Ishikawa (cell line): ENCODE measurements around the gene EPN2.

Experiments used
- CEBPB ChIP-seq: IDR thresholded peaks from 2 replicates; pipeline ENCODE4 v1.6.1; 2012
- CREB1 ChIP-seq: IDR thresholded peaks from 2 replicates; pipeline ENCODE4 v1.6.1; 2012; ENCODE audit warnings: low read depth
- EGR1 ChIP-seq: IDR thresholded peaks from 2 replicates; pipeline ENCODE4 v1.6.1; 2012
- EP300 ChIP-seq: IDR thresholded peaks from 2 replicates; pipeline ENCODE4 v1.6.1; 2012; ENCODE audit warnings: borderline replicate concordance
- FOXM1 ChIP-seq: IDR thresholded peaks from 2 replicates; pipeline ENCODE4 v1.6.1; 2012; ENCODE audit warnings: low read depth, borderline replicate concordance
- MAX ChIP-seq: IDR thresholded peaks from 2 replicates; pipeline ENCODE4 v1.6.1; 2012
- NFIC ChIP-seq: IDR thresholded peaks from 2 replicates; pipeline ENCODE4 v1.6.1; 2012
- RAD21 ChIP-seq: IDR thresholded peaks from 2 replicates; pipeline ENCODE4 v1.6.1; 2012; ENCODE audit warnings: low read depth
- TAF1 ChIP-seq: IDR thresholded peaks from 2 replicates; pipeline ENCODE4 v1.6.1; 2012; ENCODE audit warnings: low read depth, mild to moderate bottlenecking
- TCF12 ChIP-seq: IDR thresholded peaks from 2 replicates; pipeline ENCODE4 v1.6.1; 2012; ENCODE audit warnings: low read depth
- TEAD4 ChIP-seq: IDR thresholded peaks from 2 replicates; pipeline ENCODE4 v1.6.1; 2012
- YY1 ChIP-seq: IDR thresholded peaks from 2 replicates; pipeline ENCODE4 v1.6.1; 2012; ENCODE audit warnings: low read depth
- ZBTB7A ChIP-seq: IDR thresholded peaks from 2 replicates; pipeline ENCODE4 v1.6.1; 2012; ENCODE audit warnings: low read depth
- TF ChIP-seq, protein P1 (sequence below): IDR thresholded peaks from 2 replicates; pipeline ENCODE4 v1.6.1; 2012
- TF ChIP-seq, protein P2 (sequence below): IDR thresholded peaks from 2 replicates; pipeline ENCODE4 v1.6.1; 2012; ENCODE audit warnings: low read depth, mild to moderate bottlenecking

The EPN2 gene

GRCh38 chr17:19294443-19294842, 57.3 kb downstream of the EPN2 start:
- no peak for TF ChIP-seq EGR1
- TF ChIP-seq TCF12: no peak
- no peak for TF ChIP-seq MAX
- TF ChIP-seq RAD21: no peak
- no peak for TF ChIP-seq FOXM1
- TF ChIP-seq TAF1: no peak
- no peak for TF ChIP-seq NFIC
- no peak for TF ChIP-seq TEAD4
- TF ChIP-seq YY1: no peak
- no peak for TF ChIP-seq EP300
- no peak for TF ChIP-seq CREB1
- TF ChIP-seq, protein P1, sequence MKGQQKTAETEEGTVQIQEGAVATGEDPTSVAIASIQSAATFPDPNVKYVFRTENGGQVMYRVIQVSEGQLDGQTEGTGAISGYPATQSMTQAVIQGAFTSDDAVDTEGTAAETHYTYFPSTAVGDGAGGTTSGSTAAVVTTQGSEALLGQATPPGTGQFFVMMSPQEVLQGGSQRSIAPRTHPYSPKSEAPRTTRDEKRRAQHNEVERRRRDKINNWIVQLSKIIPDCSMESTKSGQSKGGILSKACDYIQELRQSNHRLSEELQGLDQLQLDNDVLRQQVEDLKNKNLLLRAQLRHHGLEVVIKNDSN: no peak
- no peak for TF ChIP-seq ZBTB7A
- TF ChIP-seq CEBPB: no peak
- TF ChIP-seq, protein P2, sequence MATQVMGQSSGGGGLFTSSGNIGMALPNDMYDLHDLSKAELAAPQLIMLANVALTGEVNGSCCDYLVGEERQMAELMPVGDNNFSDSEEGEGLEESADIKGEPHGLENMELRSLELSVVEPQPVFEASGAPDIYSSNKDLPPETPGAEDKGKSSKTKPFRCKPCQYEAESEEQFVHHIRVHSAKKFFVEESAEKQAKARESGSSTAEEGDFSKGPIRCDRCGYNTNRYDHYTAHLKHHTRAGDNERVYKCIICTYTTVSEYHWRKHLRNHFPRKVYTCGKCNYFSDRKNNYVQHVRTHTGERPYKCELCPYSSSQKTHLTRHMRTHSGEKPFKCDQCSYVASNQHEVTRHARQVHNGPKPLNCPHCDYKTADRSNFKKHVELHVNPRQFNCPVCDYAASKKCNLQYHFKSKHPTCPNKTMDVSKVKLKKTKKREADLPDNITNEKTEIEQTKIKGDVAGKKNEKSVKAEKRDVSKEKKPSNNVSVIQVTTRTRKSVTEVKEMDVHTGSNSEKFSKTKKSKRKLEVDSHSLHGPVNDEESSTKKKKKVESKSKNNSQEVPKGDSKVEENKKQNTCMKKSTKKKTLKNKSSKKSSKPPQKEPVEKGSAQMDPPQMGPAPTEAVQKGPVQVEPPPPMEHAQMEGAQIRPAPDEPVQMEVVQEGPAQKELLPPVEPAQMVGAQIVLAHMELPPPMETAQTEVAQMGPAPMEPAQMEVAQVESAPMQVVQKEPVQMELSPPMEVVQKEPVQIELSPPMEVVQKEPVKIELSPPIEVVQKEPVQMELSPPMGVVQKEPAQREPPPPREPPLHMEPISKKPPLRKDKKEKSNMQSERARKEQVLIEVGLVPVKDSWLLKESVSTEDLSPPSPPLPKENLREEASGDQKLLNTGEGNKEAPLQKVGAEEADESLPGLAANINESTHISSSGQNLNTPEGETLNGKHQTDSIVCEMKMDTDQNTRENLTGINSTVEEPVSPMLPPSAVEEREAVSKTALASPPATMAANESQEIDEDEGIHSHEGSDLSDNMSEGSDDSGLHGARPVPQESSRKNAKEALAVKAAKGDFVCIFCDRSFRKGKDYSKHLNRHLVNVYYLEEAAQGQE: no peak

DNA sequence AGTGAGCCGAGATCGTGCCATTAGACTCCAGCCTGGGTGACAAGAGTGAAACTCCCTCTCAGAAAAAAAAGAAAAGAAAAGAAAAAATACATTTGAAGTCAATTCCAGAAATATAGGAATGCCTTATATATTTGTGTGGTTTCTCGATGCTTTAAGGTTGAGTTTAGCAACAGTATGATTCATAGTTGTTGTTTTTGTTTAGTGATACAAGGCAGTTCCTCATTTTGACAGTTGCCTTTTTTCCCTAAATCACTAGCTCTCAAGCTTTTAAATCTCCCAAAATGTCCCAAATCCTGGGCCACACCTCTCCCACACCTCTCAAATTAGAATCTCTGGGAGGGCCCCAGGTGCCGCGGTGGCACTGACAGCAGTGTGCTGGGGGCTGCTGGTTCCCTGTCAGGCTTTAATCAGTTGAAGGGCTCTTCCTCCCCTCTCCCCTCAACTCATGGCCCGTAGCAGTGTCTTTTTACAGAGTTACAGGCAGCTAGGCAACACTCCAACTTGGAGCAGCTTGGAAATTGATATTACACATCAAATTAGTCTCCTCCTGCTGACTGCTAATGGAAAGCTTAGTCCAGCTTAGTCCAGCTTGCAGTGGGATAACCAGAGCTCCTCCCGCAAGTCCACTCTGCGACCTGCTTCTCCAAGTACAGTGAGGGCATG, 58.4 kb downstream of the EPN2 start:
- TF ChIP-seq TCF12 (no peak), EGR1 (no peak), MAX (no peak)

DNA sequence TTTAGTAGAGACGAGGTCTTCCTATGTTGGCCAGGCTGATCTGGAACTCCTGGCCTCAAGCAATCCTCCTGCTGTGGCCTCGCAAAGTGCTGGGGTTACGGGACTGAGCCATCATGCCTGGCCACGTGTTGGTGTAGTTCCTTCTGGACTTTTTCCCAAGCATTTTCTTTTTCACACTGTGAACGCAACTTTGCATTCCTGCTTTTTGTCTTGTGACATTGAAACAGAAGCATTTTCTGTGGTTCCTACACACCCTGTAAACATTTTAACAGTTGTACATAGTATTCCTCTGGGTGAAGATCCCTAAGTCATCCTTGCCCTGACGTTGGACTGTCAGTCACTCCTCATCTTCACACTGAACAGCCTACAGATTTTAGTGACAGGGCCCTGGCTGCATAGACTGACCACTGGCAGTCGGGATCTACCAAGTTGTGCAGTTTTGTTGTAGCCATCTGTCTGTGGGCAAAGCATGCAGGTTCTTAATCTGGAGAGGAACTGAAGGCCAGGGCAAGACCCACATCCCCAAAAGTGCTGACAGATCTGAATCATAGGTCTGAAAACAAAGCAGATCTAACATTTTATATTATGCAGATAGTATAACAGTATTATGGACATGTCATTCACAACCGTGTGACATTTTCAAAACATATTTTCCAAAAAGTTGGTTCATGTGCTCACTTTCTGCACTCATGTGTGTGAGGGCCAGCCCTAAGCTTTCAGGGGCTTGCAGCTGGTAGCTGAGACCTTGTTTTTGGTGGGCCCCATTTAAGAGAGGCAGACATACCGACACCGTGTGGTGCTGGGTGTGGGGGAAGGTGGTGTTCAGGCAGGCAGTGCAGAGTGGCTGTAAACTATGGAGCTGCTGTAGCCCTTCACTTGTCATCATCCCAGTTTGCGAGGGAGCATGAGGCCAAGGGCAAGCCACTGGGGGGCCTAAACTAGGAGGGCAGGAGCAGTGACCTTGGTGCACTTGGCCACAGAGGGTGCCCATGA, 59.9 kb downstream of the EPN2 start:
- TF ChIP-seq MAX: no peak
- TF ChIP-seq, protein P1: no peak
- TF ChIP-seq EP300: no peak
- TF ChIP-seq CEBPB: no peak
- no peak for TF ChIP-seq NFIC
- TF ChIP-seq RAD21: no peak
- TF ChIP-seq TCF12: no peak
- TF ChIP-seq CREB1: no peak
- no peak for TF ChIP-seq TAF1

DNA sequence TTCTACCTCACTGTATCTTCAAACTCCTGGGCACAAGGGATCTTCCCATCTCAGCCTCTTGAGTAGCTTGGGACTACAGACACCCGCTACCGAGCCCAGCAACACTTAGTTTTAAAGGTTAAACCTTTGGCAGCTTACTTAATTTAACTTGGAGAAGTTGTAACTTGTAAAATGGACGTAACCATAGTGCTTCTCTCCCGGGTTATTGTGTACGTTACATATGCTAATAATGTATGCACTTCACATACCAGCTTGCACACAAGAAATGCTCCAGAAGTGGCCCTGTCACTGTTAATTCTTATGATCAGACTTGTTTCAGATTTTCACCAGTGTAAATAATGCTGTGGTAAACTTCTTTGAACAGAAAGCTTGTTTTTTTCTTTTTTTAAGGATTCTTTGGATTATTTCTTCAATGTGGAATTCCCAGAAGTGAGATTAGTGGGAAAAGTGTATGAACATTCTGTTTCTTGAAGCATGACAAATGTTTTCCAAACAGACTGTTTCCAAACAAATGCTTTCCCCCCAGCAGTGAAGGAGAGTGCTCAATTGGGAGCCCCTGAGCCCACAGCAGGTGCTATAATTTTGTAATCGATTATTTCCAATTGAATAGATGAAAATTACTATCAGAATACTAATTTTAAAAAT, 61.5 kb downstream of the EPN2 start:
- no peak for TF ChIP-seq RAD21
- TF ChIP-seq, protein P1: no peak
- TF ChIP-seq YY1: no peak
- TF ChIP-seq CREB1: no peak
- no peak for TF ChIP-seq TEAD4
- TF ChIP-seq EGR1: no peak
- TF ChIP-seq TAF1: no peak
- no peak for TF ChIP-seq EP300
- no peak for TF ChIP-seq CEBPB
- TF ChIP-seq ZBTB7A: no peak
- TF ChIP-seq MAX: no peak
- no peak for TF ChIP-seq TCF12
- TF ChIP-seq, protein P2: no peak
- no peak for TF ChIP-seq NFIC
- no peak for TF ChIP-seq FOXM1
